Measurements from ENCODE around the gene CC2D1A. TPM values are rescaled to one million over a fixed set of nuclear protein-coding genes. Genes with fewer than 3 reads are reported as not detected.

The CC2D1A gene
- total and polyA plus RNA-seq, 4 donors: 7.4 to 12.0 (median 9.9) TPM

GRCh38 chr19:13864046-13864666 is 41.8 kb upstream of the CC2D1A start:
- no peak for TF ChIP-seq EGR1 (IDR thresholded peaks at IDR 0.05; ENCODE audit: low read depth in 2 of 2)
- no peak for TF ChIP-seq ATF3 (IDR thresholded peaks at IDR 0.05)
- TF ChIP-seq, protein P1, sequence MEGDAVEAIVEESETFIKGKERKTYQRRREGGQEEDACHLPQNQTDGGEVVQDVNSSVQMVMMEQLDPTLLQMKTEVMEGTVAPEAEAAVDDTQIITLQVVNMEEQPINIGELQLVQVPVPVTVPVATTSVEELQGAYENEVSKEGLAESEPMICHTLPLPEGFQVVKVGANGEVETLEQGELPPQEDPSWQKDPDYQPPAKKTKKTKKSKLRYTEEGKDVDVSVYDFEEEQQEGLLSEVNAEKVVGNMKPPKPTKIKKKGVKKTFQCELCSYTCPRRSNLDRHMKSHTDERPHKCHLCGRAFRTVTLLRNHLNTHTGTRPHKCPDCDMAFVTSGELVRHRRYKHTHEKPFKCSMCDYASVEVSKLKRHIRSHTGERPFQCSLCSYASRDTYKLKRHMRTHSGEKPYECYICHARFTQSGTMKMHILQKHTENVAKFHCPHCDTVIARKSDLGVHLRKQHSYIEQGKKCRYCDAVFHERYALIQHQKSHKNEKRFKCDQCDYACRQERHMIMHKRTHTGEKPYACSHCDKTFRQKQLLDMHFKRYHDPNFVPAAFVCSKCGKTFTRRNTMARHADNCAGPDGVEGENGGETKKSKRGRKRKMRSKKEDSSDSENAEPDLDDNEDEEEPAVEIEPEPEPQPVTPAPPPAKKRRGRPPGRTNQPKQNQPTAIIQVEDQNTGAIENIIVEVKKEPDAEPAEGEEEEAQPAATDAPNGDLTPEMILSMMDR (IDR thresholded peaks at IDR 0.05; ENCODE audit: low read depth, low read length, missing input control): no peak
- TF ChIP-seq, protein P2, sequence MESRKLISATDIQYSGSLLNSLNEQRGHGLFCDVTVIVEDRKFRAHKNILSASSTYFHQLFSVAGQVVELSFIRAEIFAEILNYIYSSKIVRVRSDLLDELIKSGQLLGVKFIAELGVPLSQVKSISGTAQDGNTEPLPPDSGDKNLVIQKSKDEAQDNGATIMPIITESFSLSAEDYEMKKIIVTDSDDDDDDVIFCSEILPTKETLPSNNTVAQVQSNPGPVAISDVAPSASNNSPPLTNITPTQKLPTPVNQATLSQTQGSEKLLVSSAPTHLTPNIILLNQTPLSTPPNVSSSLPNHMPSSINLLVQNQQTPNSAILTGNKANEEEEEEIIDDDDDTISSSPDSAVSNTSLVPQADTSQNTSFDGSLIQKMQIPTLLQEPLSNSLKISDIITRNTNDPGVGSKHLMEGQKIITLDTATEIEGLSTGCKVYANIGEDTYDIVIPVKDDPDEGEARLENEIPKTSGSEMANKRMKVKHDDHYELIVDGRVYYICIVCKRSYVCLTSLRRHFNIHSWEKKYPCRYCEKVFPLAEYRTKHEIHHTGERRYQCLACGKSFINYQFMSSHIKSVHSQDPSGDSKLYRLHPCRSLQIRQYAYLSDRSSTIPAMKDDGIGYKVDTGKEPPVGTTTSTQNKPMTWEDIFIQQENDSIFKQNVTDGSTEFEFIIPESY (IDR thresholded peaks at IDR 0.05): no peak
- no peak for TF ChIP-seq GABPA (IDR thresholded peaks at IDR 0.05 in 1 of 2, conservative IDR thresholded peaks at IDR 0.05 in 1 of 2)
- TF ChIP-seq JUND (IDR thresholded peaks at IDR 0.05): no peak
- no peak for TF ChIP-seq RXRA (IDR thresholded peaks at IDR 0.05)
- no peak for TF ChIP-seq NR2F2 (IDR thresholded peaks at IDR 0.05)
- H3K4me3 ChIP-seq (ENCODE audit: low read depth in 1 of 3, low read length in 3 of 3): no peak overlapping the region
- no peak overlapping the region for H3K9ac ChIP-seq (ENCODE audit: low read depth in 1 of 2, low read length in 2 of 2)
- 22% methylated on average over 13 of the region's 13 CpGs for WGBS
- no peaks in the 10 kb centered on the region for H3K9me3 ChIP-seq (ENCODE audit: control insufficient read depth in 4 of 4, low read length in 3 of 4)
- DNase-seq (ENCODE audit: low spot score): no peak
- peaks cover 0 to 8% (median 0%) of the 10 kb centered on the region in 4 donors for H3K27me3 ChIP-seq (ENCODE audit: control insufficient read depth in 4 of 4, insufficient read depth in 4 of 4, low read length in 3 of 4)
- no peak overlapping the region for H3K27ac ChIP-seq (ENCODE audit: low read depth in 1 of 2, low read length in 2 of 2)
- peaks cover 5 to 14% (median 9%) of the 10 kb centered on the region in 4 donors for H3K4me1 ChIP-seq (ENCODE audit: control insufficient read depth in 4 of 4, insufficient read depth in 4 of 4, low read length in 3 of 4)
- H3K36me3 ChIP-seq (ENCODE audit: control insufficient read depth in 4 of 4, insufficient read depth in 3 of 4, low read depth in 1 of 4, low read length in 3 of 4): peaks cover 0 to 1% (median 0%) of the 10 kb centered on the region in 4 donors

- H3K36me3 ChIP-seq (ENCODE audit: control insufficient read depth in 4 of 4, insufficient read depth in 3 of 4, low read depth in 1 of 4, low read length in 3 of 4): peaks cover 0 to 1% (median 0%) of the 10 kb centered on the region in 4 donors
- H3K9ac ChIP-seq (ENCODE audit: low read depth in 1 of 2, low read length in 2 of 2): no peak overlapping the region
- no peak overlapping the region for H3K27ac ChIP-seq (ENCODE audit: low read depth in 1 of 2, low read length in 2 of 2)
- TF ChIP-seq NR2F2 (IDR thresholded peaks at IDR 0.05) (no peak), GABPA (IDR thresholded peaks at IDR 0.05 in 1 of 2, conservative IDR thresholded peaks at IDR 0.05 in 1 of 2) (no peak), FOXA1 (IDR thresholded peaks at IDR 0.05) (no peak), EGR1 (IDR thresholded peaks at IDR 0.05; ENCODE audit: low read depth in 2 of 2) (no peak), RAD21 (IDR thresholded peaks at IDR 0.05) (no peak), TAF1 (conservative IDR thresholded peaks at IDR 0.05) (no peak), JUND (IDR thresholded peaks at IDR 0.05) (no peak), RXRA (IDR thresholded peaks at IDR 0.05) (no peak), SP1 (IDR thresholded peaks at IDR 0.05) (no peak)
- TF ChIP-seq, protein P1 (IDR thresholded peaks at IDR 0.05; ENCODE audit: low read depth, low read length, missing input control): no peak
- 3% methylated on average over 113 of the region's 113 CpGs for WGBS
- peak overlapping the region in 1 of 3 donors; percentile 54 for H3K4me3 ChIP-seq (ENCODE audit: low read depth in 1 of 3, low read length in 3 of 3)
- H3K27me3 ChIP-seq (ENCODE audit: control insufficient read depth in 4 of 4, insufficient read depth in 4 of 4, low read length in 3 of 4): peaks cover 0 to 8% (median 0%) of the 10 kb centered on the region in 4 donors
- DNase-seq (ENCODE audit: low spot score): no peak
- H3K4me1 ChIP-seq (ENCODE audit: control insufficient read depth in 4 of 4, insufficient read depth in 4 of 4, low read length in 3 of 4): peaks cover 5 to 14% (median 9%) of the 10 kb centered on the region in 4 donors
- no peaks in the 10 kb centered on the region for H3K9me3 ChIP-seq (ENCODE audit: control insufficient read depth in 4 of 4, low read length in 3 of 4)
Observed at GRCh38 chr19:13864667-13865570, 41.1 kb upstream of the CC2D1A start.

All from liver (tissue), 9 donors.